H1 (cell line): ENCODE results near the gene SBF2. TPM values are rescaled to one million over a fixed set of nuclear protein-coding genes. Genes with fewer than 3 reads are reported as not detected.

ENCODE experiments used
- ASH2L ChIP-seq: fragments of 200-600, 300-600 bp; sonication (generic); IDR thresholded peaks from one replicate; pipeline ENCODE4 v1.7.1; 2017; ENCODE audit warnings: low read length
- BACH1 ChIP-seq: IDR thresholded peaks from 2 replicates; pipeline ENCODE4 v1.6.1; 2012; ENCODE audit warnings: low read length, improper control_type of control experiment
- BRCA1 ChIP-seq: IDR thresholded peaks from 2 replicates; pipeline ENCODE4 v1.6.1; 2012; ENCODE audit warnings: low read depth, low read length, improper control_type of control experiment
- JUN ChIP-seq: IDR thresholded peaks from 2 replicates; pipeline ENCODE4 v1.6.1; 2011; ENCODE audit warnings: low read depth, mild to moderate bottlenecking, improper control_type of control experiment, low read length
- KDM4A ChIP-seq: IDR thresholded peaks from one replicate; pipeline ENCODE4 v1.7.1; 2012; ENCODE audit warnings: low read depth, mild to moderate bottlenecking, moderate library complexity, low read length, inconsistent platforms; ENCODE audit not compliant: severe bottlenecking
- RFX5 ChIP-seq: IDR thresholded peaks from 2 replicates; pipeline ENCODE4 v1.6.1; 2011; ENCODE audit warnings: low read depth, low read length, improper control_type of control experiment, borderline replicate concordance
- SIN3A ChIP-seq, 2 experiments: IDR thresholded peaks in 1 of 2; conservative IDR thresholded peaks in 1 of 2; 2 replicates each; pipeline ENCODE4 v1.6.1; 2011 to 2012; ENCODE audit warnings: low read length in 2 of 2, improper control_type of control experiment in 1 of 2, low read depth in 1 of 2, mild to moderate bottlenecking in 1 of 2
- TAF1 ChIP-seq: IDR thresholded peaks from 2 replicates; pipeline ENCODE4 v1.6.1; 2011; ENCODE audit warnings: mild to moderate bottlenecking, low read depth, low read length
- TAF7 ChIP-seq: optimal IDR thresholded peaks from 2 replicates; pipeline ENCODE3; 2011; ENCODE audit warnings: low read depth, mild to moderate bottlenecking, inconsistent platforms, low read length, moderate library complexity, borderline replicate concordance
- YY1 ChIP-seq: IDR thresholded peaks from 2 replicates; pipeline ENCODE4 v1.6.1; 2011; ENCODE audit warnings: low read depth, mild to moderate bottlenecking, low read length
- polyA plus RNA-seq, 7 experiments: library from polyadenylated mRNA; depleted of rRNA in 3 of 7; stranded (reverse) in 5 of 7; unstranded in 2 of 7; fragments of >200 nt in 5 of 7; fragments of 200-250 nt in 2 of 7; gene quantifications; 1 replicate in 5 of 7; 2 replicates in 1 of 7; 4 replicates in 1 of 7; pipeline versions ENCODE4 v1.2.1 to v1.2.3, GENCODE V29; 2011 to 2013; ENCODE audit warnings: missing spikeins in 2 of 7, mixed read lengths in 2 of 7
- total RNA-seq: library from RNA; stranded (reverse); fragmentation: NEBNext Ultra II Directional; extraction: Animal tissue kit (Norgen Biotek cat#: 25700); gene quantifications from 2 replicates; pipeline ENCODE4 v1.2.1, GENCODE V29; 2021
- TF ChIP-seq, protein P1 (sequence below): fragments of 300-600 bp; sonication (generic); IDR thresholded peaks from 2 replicates; pipeline ENCODE4 v1.7.1; 2012; ENCODE audit warnings: low read length, moderate library complexity, mild to moderate bottlenecking, inconsistent platforms; ENCODE audit not compliant: insufficient replicate concordance
- TF ChIP-seq, protein P2 (sequence below): IDR thresholded peaks from 2 replicates; pipeline ENCODE4 v1.6.1; 2012; ENCODE audit warnings: inconsistent platforms

Gene SBF2
- total and polyA plus RNA-seq, 2 of the 8 experiments (the other 6 are each of a cell fraction or from before 2014, with no cell fraction given): 36.7 to 50.5 TPM

- TF ChIP-seq, protein P1, sequence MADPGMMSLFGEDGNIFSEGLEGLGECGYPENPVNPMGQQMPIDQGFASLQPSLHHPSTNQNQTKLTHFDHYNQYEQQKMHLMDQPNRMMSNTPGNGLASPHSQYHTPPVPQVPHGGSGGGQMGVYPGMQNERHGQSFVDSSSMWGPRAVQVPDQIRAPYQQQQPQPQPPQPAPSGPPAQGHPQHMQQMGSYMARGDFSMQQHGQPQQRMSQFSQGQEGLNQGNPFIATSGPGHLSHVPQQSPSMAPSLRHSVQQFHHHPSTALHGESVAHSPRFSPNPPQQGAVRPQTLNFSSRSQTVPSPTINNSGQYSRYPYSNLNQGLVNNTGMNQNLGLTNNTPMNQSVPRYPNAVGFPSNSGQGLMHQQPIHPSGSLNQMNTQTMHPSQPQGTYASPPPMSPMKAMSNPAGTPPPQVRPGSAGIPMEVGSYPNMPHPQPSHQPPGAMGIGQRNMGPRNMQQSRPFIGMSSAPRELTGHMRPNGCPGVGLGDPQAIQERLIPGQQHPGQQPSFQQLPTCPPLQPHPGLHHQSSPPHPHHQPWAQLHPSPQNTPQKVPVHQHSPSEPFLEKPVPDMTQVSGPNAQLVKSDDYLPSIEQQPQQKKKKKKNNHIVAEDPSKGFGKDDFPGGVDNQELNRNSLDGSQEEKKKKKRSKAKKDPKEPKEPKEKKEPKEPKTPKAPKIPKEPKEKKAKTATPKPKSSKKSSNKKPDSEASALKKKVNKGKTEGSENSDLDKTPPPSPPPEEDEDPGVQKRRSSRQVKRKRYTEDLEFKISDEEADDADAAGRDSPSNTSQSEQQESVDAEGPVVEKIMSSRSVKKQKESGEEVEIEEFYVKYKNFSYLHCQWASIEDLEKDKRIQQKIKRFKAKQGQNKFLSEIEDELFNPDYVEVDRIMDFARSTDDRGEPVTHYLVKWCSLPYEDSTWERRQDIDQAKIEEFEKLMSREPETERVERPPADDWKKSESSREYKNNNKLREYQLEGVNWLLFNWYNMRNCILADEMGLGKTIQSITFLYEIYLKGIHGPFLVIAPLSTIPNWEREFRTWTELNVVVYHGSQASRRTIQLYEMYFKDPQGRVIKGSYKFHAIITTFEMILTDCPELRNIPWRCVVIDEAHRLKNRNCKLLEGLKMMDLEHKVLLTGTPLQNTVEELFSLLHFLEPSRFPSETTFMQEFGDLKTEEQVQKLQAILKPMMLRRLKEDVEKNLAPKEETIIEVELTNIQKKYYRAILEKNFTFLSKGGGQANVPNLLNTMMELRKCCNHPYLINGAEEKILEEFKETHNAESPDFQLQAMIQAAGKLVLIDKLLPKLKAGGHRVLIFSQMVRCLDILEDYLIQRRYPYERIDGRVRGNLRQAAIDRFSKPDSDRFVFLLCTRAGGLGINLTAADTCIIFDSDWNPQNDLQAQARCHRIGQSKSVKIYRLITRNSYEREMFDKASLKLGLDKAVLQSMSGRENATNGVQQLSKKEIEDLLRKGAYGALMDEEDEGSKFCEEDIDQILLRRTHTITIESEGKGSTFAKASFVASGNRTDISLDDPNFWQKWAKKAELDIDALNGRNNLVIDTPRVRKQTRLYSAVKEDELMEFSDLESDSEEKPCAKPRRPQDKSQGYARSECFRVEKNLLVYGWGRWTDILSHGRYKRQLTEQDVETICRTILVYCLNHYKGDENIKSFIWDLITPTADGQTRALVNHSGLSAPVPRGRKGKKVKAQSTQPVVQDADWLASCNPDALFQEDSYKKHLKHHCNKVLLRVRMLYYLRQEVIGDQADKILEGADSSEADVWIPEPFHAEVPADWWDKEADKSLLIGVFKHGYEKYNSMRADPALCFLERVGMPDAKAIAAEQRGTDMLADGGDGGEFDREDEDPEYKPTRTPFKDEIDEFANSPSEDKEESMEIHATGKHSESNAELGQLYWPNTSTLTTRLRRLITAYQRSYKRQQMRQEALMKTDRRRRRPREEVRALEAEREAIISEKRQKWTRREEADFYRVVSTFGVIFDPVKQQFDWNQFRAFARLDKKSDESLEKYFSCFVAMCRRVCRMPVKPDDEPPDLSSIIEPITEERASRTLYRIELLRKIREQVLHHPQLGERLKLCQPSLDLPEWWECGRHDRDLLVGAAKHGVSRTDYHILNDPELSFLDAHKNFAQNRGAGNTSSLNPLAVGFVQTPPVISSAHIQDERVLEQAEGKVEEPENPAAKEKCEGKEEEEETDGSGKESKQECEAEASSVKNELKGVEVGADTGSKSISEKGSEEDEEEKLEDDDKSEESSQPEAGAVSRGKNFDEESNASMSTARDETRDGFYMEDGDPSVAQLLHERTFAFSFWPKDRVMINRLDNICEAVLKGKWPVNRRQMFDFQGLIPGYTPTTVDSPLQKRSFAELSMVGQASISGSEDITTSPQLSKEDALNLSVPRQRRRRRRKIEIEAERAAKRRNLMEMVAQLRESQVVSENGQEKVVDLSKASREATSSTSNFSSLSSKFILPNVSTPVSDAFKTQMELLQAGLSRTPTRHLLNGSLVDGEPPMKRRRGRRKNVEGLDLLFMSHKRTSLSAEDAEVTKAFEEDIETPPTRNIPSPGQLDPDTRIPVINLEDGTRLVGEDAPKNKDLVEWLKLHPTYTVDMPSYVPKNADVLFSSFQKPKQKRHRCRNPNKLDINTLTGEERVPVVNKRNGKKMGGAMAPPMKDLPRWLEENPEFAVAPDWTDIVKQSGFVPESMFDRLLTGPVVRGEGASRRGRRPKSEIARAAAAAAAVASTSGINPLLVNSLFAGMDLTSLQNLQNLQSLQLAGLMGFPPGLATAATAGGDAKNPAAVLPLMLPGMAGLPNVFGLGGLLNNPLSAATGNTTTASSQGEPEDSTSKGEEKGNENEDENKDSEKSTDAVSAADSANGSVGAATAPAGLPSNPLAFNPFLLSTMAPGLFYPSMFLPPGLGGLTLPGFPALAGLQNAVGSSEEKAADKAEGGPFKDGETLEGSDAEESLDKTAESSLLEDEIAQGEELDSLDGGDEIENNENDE: no peak
- TF ChIP-seq ASH2L: no peak
- no peak for TF ChIP-seq TAF1
- no peak for TF ChIP-seq BRCA1
- TF ChIP-seq RFX5: no peak
- TF ChIP-seq, protein P2, sequence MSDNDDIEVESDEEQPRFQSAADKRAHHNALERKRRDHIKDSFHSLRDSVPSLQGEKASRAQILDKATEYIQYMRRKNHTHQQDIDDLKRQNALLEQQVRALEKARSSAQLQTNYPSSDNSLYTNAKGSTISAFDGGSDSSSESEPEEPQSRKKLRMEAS: no peak
- no peak for TF ChIP-seq BACH1
- TF ChIP-seq YY1: no peak
- no peak for TF ChIP-seq JUN
- TF ChIP-seq TAF7: no peak
- no peak for TF ChIP-seq SIN3A (conservative IDR thresholded peaks at IDR 0.05 in 1 of 2, IDR thresholded peaks at IDR 0.05 in 1 of 2; ENCODE audit: low read depth in 1 of 2, low read length in 2 of 2)
- no peak for TF ChIP-seq KDM4A
These were observed 455.8 kb downstream of the SBF2 start (continued) for GRCh38 chr11:9838229-9838628.
